Stimulated activated CD8-positive, alpha-beta memory T cell treated with anti-CD3 and anti-CD28 coated beads, Interleukin-15, amount 100 ng/mL, for 1 hour (primary cell): Measurements from ENCODE around the gene FBXW11.

Experiments
- DNase-seq: peaks from one replicate; pipeline ENCODE4 v3.0.0-alpha.2; 2020; ENCODE audit warnings: low read depth

FBXW11 gene

DNA sequence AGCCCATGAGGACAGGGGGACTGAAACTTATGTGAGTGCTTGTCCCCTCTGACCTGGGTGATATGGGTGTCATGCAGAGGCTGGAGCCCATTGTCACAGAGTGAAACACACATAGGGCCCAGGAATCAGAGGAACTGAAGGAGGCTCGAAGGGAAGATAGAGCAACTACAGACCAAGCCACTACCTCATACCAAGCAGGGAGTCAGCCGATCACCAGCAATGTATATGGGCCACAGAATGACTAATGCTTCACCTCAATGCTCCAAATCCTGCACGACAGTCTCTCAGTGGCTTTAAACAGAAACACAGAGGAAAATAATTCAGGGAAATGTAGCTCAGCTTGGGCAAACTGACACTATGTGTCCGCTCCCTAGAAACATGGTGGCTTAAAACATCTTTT is 8.9 kb upstream of the FBXW11 start:
- no peak for DNase-seq

DNA sequence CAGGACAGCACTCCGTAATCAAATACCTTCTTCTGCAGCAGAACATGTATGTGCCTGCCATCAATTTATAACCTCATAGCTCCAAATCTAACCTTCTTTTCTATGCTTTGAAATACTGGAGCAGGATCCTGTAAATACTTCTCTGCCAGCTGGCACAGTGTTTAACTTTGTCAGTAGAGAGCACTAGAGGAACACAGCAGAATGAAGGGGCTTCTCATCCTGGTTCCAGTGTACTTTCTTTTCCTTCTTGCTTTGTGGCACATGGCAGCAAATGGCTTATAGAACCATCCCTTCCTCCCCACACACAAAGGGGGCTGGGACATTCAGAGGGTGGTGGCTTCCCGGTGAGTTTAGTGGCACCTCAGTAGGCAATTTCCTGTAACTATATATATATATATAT is 3.8 kb upstream of the FBXW11 start:
- no peak for DNase-seq

DNA sequence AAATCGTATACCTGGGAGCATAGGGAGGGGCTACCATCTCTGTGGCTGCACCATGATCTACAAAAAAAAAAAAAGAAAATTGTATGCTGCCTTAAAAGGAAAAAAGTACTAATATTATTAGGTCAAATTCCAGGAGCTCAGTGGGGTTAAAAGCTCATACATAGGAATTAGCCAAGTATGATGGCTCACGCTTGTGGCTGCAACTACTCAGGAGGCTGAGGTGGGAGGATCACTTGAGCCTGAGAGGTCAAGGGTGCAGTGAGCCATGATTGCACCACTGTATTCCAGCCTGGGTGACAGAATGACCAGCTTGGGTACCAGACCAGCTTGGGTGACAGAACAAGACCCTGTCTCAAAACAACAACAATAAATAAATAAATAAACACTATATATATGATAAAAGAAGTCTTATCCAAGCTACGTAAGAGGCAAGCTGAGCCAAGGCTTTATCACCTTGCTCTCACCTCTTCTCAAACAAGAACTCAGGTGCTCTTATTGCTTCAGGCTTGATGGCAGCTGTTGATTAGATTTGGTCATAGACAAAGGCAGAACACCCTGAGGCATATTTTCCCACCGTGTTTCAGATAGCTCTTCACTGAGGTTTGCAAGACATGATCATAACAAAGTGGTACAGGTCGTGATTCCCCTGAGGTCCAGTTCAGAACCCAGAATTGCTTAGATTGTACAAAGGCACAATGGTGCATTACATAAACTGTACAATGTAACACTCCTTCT is 3.3 kb upstream of the FBXW11 start:
- no peak for DNase-seq

DNA sequence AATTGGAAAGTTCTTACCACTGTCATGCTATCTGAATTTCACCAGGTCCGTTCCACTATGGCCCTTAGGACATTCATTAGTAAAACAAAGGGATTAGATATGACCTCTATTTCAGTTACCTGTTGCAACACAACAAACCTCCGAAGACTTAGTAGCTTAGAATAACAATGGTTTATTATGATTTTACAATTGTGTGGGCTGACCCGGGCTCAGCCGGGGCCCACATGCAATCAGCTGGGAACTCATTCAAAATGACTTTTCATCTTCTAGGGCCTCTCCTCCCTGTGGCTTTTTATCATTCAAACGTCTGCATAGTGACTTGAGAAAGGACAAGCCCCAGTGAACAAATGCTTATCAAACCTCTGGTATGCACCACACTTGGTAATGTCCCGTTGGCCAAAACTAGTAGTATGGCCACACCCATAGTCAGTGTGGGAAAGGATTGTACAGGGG is 2.3 kb upstream of the FBXW11 start:
- no peak for DNase-seq

DNA sequence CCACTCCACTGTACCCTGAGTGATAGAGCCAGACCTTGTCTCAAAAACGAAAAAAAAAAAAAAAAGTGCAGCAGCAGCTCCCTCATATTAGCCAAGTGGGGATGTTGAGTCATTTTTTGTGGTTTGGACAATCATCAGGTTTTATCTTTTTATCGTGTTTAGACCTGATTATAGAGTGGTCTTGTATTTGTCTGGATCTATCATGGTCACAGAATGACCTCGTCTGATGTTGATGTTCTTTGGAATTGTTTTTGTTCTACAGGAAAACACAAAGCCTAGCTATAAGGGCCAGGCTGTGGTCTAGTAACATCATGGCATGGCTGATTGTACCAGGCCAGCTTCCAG is 1.6 kb upstream of the FBXW11 start:
- DNase-seq = no peak

DNA sequence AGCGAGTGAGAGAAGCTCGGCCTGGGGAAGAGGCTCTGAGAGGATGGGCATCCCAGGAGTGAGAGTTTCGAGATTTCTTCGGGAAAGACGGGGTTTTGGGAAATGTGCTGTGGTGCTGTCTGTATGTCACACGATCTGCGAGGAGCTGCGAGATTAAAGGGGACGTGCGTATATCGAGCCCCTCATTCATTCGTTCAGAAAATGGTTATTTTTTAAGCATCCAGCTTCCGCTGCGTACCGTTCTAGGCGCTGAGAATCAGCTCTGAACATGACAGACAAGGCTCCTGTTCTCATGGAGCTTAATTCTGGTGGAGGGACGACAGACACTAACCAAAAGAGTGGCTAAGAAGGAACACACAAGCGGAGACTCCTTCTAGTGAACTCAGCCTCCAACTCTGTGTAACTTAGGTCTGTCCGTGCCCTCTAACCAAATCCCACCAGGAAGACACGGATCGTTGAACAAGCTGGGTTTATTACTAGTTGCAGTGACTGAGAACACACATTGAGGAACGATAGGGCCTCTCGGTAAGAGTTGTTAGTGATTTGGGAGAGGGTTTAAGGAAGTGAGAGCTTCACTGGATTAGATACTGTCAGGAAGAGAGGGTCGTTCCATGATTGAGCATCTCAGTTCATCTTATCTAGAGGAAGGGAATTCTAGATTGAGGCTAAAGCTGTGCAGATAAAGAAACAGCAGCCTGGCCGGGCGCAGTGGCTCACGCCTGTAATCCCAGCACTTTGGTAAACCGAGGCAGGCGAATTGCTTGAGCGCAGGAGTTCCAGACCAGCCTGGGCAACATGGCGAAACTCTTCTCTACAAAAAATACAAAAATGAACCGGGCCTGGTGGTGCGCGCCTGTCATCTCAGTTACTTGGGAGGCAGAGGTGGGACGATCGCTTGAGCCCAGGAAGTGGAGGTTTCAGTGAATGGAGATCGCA is 1.0 kb upstream of the FBXW11 start:
- no peak for DNase-seq

DNA sequence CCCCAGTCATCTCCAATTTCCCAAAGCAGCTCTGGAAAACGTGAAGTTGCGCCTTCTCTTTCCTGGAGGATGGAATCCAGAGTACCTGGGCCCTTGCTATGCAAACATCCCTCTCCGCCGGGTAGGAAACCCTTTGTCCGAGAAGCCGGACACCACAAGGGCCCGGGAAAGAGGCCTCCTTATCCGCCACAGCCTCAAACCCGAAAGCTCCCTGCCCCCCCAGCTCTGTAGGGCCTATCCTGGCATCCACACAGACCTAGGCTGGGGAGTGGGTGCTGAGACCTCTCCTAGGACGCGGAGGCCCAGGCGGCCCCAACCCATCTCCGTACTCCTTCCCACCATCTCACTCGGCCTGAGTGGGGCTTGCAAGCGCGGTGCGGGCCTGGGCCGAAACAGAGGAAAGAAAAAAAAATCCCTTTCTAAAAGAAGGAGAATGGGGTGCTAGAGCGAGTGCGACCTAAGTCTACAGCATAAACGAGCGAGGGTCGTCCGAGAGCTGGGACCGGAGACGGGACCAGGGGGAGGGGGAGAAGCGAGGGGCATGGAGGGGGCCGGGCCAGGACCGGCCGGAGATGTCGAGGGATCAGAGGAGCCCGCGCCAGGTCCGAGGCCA is 624 bp downstream of the FBXW11 start:
- DNase-seq = no peak

DNA sequence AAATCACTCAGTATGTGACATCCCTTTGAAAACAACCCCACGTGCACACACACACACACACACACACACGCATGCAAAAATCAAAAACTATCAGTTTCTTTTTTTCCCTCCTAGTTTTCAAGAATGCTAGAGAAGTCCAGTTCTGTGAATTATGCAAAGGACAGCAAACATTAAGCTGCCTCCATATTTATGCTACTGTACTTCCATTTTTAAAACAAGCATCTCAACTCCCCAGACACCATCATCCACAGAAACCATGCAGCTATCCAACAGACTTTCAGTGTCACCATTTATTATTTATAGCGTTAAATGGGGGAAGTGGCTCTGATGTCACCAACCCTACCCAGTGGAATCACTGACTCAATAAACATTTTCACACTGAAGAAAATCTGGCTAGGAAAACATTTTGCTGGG is 1.6 kb downstream of the FBXW11 start:
- DNase-seq = no peak

DNA sequence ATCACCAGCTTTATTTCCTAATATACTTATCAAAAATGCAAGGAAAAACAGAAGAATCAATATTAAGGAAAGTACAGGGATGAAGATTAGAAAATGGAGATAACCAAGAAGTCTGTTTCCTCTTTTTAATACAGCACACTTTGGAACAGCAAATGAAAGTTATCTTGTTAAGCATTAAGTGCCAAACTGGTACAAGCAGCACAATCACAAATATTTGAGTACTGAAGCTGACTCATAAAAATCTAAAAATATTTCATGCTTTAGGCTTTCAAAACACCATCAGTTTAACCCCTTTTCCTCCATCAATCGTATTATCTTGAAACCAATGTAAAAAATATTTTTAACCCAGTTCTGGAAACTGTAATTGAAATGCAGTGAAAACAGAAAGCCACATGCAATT is 2.7 kb downstream of the FBXW11 start:
- DNase-seq = no peak

DNA sequence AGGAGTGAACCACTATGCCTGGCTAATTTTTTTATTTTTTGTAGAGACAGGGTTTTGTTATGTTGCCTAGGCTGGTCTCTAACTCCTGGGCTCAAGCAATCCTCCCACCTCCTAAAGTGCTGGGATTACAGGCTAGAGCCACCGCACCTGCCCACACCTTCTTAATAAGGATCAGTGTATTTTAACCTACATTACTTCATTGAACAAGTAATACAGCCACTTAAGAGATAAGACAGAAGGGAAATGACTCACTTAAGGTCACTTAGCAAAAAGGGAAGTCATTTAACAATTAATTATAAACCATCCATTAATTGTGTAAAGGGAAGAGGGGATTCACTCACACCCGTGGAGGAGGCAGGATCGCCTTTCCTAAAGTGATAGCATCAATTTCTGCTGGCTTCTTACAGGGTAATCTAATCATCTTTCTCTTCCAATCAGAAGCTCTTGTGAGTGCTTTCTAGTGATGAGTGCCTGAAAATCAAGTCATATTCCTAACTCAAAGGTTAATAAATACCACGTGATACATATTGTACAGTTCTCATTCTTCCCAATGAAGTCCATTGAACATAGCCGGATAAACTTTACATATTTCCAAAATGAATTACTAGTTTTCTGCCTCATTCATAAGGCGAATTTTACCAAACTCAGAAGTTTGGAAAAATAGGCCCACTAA is 3.5 kb downstream of the FBXW11 start:
- DNase-seq = no peak

DNA sequence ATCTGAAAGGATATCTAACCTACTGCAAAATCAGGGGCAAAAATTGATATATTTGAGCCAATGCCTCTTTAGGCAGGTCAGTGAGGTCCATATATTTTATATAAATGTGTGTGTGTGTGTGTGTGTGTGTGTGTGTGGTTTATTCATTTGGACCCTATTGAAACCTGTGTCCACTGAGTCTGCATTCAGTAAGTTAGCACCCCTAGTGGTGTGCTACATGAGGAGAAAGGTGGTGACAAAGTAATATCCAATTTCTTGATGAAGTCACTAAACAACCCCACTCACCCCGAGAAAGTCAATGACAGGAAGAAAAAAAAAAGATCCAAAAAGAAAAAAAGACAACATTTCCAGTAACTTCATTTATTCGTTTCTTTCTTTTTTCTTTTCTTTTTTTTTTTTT is 4.1 kb downstream of the FBXW11 start:
- DNase-seq = no peak

DNA sequence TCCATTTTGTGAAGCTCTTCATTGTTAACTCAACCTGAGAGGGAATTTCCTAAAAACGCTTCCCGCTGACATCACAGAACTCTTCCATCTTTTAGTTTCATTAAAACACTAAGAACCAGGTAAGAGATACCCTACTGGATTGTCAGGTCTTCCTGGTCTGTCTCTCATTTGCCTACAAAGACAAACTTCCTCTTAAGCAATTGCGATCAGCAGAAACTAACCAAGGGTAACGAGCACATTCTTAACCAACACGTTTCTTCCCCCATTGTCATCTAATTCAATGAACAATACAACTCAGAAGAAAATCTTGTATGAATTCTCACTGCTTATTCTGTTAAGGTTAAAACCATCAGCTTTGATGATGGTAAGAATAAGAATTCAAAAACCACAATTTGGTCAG is 6.6 kb downstream of the FBXW11 start:
- DNase-seq = no peak

DNA sequence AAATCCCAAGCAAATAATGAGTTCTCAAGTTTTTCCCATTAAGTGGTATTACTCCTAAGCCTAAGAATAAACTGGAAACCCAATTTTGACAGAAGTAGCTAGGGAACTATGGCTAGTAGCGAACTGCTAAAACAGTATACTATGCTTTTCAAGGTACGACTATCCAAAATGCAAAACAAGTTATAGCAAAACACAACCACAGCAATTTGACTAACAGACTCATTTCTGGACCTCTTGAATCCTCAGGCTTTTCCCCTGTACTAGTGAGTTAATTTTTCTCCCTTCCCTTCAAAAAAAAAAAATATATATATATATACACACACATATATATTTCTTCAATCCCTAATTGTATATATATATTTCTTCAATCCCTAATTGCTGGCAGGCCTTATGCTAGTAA is 7.3 kb downstream of the FBXW11 start:
- DNase-seq = no peak

DNA sequence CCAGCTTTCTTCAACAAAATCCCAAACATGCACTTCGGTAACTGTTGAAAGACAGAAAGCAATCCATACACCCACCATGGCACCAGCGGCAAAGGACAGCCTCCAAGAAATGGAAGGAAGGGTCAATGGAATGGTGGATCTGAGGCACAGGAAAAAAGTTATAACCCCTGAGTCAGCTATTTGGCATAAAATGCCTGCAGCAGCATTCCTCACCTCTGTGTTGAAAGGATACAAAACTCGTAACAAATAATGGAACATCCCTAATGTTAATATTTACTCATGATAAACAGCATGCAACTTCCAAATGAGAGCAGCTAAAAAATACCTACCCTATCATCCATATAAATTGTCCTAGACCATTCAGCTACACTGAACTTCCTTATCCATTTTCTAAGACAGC is 9.4 kb downstream of the FBXW11 start:
- no peak for DNase-seq

DNA sequence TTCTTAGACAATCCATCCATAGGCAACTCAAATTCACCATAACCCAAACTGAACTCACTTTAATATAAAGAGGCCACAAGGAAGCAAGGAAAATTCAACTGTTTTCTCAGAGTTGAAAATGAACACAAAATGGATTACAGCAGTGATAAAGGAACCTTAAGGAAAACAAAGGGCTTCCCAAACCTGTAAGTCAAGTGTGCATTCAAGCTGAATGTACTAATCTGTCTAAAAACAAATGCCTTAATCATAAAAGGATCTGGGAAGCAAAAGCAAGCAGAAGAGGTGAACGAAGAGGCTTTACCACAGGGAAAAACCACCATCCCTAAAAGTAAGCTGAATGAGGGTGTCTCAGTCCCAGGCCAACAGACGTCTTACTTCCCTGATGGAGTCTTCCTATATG is 13.6 kb downstream of the FBXW11 start:
- no peak for DNase-seq

DNA sequence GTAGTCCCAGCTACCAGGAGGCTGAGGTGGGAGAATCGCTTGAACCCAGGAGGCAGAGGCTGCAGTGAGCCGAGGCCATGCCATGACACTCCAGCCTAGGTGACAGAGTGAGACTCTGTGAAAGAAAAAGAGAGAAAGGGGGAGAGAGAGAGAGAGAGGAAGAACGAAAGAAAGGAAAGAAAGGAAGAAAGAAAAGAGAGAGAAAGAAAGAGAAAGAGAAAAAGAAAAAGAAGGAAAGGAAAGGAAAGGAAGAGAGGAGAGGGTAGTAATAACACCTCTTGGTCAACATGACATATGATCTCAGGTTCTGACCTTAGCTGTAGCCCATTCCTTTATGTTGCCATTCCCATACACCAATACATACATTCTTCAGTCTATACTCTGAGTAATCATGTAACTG is 14.1 kb downstream of the FBXW11 start:
- DNase-seq = no peak

DNA sequence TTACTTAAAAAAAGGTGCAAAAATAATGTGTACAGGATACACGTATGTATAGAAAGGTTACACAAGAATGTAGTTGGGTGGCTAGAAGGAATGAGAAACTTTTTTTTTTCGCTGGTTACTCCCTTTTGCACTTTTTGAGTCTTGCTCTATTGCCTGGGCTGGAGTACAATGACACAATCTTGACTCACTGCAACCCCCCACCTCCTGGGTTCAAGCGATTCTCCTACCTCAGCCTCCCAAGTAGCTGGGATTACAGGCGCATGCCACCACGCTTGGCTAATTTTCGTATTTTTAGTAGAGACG is 15.8 kb downstream of the FBXW11 start:
- DNase-seq = no peak

DNA sequence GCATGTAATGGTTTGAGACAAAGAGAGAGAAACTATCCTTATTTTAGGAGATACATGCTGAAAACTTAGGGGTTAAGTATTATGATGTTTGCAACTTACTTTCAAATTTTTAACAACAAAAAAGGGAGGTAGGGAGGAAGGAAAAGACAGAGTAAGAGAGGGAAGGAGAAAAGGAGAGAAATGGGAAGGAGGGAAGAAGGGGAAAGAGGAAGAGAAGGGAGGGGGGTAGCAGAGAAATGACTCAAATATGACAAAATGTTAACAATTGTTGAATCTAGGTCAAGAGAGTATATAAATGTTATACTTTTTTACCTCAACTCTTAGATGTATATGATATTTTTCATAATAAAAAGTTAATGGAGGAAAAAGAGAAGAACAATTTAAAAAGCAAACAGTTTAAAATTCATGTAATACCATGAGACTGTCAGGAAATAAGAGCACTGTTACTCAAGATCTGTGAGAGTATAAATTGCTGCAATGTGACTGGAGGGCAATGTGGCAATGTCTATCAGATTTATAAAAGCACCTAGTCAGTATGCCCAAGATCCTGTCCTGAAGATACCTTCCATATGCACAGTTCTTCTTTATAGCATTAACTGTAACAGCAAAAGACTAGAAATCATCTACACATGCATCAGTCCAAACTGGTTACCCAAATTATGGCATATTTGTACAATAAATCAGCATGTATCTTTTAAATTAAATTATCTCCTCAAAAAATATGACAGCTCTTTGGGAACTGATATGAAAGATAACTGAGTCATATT is 16.3 kb downstream of the FBXW11 start:
- DNase-seq = no peak

DNA sequence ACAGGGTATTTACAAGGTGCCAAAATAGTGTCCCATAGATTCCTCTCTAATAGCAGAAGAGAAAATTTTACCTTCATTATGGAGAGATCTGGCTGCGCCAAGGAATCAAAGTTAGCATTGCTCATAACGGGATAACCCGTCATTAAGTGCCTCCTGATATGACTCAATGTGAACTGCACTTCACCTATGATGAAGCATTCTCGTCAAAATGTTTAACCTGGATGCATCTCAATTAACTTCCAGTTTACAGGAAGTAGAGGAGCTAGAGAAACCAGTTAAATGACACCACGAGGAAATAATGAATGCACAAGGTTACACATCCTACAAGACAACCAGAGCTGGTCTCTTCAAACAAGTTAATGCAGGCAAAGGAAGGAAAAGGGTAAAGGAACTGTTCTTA is 17.2 kb downstream of the FBXW11 start:
- no peak for DNase-seq

DNA sequence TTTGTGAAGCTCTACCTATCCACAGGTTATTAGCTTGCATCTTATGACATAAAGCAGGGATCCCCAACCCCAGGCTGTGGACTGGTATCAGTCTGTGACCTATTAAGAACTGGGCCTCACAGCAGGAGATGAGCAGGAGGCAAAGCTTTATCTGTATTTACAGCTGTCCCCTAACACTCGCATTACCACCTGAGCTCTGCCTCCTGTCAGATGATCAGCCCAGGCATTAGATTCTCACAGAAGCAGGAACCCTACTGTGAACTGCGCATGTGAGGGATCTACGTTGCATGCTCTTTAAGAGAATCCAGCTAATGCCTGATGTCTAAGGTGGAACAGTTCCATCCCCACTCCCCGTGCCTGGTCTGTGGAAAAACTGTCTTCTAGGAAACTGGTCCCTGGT is 19.7 kb downstream of the FBXW11 start:
- no peak for DNase-seq

DNA sequence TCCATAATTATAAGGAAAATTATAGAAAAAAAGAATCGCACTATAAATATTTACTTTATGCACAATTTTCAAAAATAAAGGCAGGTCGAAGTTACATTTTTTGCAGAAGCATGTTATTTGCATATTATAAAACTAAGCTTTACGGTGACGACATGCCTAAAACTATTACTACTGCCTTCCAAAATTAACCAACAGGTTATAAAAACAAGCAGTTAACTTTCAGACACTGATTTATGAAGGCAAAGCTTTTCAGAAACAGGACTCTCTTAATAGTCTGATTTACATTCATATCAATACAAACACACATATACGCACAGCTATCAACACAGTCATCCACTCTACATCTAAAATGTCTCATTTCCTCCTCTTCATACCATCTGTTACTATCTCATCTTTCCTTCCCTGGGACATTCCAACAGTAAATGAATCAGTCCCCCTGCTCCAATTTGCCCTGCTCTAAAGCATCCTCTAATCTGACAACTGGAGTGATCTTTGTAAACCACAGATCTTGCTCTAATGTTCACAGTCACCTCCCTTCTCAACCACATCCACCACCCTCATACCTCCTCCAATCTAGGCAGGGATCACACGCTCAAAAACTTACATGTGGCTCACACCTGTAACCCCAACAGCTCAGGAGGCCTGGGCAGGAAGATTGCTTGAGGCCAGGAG is 21.6 kb downstream of the FBXW11 start:
- DNase-seq = no peak
